Ascending aorta (tissue), 2 donors: ENCODE data around the gene UACA. TPM values are rescaled to one million over a fixed set of nuclear protein-coding genes. Genes with fewer than 3 reads are reported as not detected.

Source experiments
- DNase-seq, 2 donors: peaks; one replicate each; pipeline ENCODE4 v3.0.0-alpha.2; 2019; ENCODE audit warnings: low spot score in 2 of 2
- H3K27ac ChIP-seq, 2 donors: fragments of 200-600 bp; sonication (generic); one replicate each; pipeline ENCODE4 v1.5.1; 2016 to 2017; ENCODE audit warnings: mild to moderate bottlenecking in 1 of 2
- H3K27me3 ChIP-seq: fragments of 200-600 bp; sonication (generic); one replicate; pipeline ENCODE4 v1.5.1; 2017
- H3K36me3 ChIP-seq, 2 donors: fragments of 200-600 bp; sonication (generic); one replicate each; pipeline ENCODE4 v1.5.1; 2016
- H3K4me1 ChIP-seq, 2 donors: fragments of 200-600 bp; sonication (generic); one replicate each; pipeline ENCODE4 v1.5.1; 2016 to 2017; ENCODE audit warnings: mild to moderate bottlenecking in 1 of 2
- H3K4me3 ChIP-seq, 2 donors: fragments of 200-600 bp; sonication (generic); one replicate each; pipeline ENCODE4 v1.5.1; 2016 to 2017; ENCODE audit warnings: mild to moderate bottlenecking in 1 of 2
- H3K9me3 ChIP-seq, 2 donors: fragments of 200-600 bp; sonication (generic); one replicate each; pipeline ENCODE4 v1.5.1; 2016
- intact Hi-C: fragments of 100-400 bp; cut with DNase I; formaldehyde crosslinking; loops from one replicate; pipeline ENCODE4 v1.15.1; 2023
- total RNA-seq: library from RNA; depleted of rRNA; stranded (reverse); fragments of >200 nt; gene quantifications from one replicate; pipeline ENCODE4 v1.1.0, GENCODE V29; 2016
- TF ChIP-seq, protein P1 (sequence below), 3 experiments: fragments of 200-600 bp in 2 of 3; fragments of 450-650 bp in 1 of 3; sonication (generic) in 2 of 3; IDR thresholded peaks; one replicate each; pipeline ENCODE4 v1.5.1; 2016 to 2019; ENCODE audit warnings: antibody characterized with exemption in 3 of 3, mild to moderate bottlenecking in 1 of 3, moderate library complexity in 1 of 3

UACA gene
- total RNA-seq, 1 donor from 2014 or later: 34.0 TPM

DNA sequence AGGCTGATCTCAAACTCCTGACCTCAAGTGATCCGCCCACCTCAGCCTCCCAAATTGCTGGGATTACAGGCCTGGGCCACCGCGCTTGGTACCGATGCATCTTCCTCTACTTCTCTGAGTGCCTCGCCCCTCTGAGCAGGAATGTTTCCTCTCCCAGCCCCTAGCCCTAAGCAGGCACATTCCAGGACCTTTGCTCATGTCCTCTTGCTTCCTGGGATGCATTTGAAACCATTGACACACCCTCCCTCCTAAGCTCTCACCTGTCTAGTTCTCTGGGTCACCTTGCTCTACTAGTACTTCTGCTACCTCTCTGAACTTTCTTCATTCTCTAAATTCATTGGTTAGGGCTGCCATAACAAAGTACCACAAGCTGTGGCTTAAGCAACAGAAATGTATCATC, 17.9 kb upstream of the UACA start:
- TF ChIP-seq, protein P1, sequence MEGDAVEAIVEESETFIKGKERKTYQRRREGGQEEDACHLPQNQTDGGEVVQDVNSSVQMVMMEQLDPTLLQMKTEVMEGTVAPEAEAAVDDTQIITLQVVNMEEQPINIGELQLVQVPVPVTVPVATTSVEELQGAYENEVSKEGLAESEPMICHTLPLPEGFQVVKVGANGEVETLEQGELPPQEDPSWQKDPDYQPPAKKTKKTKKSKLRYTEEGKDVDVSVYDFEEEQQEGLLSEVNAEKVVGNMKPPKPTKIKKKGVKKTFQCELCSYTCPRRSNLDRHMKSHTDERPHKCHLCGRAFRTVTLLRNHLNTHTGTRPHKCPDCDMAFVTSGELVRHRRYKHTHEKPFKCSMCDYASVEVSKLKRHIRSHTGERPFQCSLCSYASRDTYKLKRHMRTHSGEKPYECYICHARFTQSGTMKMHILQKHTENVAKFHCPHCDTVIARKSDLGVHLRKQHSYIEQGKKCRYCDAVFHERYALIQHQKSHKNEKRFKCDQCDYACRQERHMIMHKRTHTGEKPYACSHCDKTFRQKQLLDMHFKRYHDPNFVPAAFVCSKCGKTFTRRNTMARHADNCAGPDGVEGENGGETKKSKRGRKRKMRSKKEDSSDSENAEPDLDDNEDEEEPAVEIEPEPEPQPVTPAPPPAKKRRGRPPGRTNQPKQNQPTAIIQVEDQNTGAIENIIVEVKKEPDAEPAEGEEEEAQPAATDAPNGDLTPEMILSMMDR (IDR thresholded peaks at IDR 0.05): no peak
- intact Hi-C loops: no loop called here
- Histone ChIP-seq H3K27ac (no peak overlapping the region), H3K27me3 (no peaks in the 10 kb centered on the region), H3K4me1 (no peaks in the 10 kb centered on the region), H3K9me3 (no peaks in the 10 kb centered on the region), H3K36me3 (no peaks in the 10 kb centered on the region), H3K4me3 (no peak overlapping the region)
- no peak for DNase-seq

DNA sequence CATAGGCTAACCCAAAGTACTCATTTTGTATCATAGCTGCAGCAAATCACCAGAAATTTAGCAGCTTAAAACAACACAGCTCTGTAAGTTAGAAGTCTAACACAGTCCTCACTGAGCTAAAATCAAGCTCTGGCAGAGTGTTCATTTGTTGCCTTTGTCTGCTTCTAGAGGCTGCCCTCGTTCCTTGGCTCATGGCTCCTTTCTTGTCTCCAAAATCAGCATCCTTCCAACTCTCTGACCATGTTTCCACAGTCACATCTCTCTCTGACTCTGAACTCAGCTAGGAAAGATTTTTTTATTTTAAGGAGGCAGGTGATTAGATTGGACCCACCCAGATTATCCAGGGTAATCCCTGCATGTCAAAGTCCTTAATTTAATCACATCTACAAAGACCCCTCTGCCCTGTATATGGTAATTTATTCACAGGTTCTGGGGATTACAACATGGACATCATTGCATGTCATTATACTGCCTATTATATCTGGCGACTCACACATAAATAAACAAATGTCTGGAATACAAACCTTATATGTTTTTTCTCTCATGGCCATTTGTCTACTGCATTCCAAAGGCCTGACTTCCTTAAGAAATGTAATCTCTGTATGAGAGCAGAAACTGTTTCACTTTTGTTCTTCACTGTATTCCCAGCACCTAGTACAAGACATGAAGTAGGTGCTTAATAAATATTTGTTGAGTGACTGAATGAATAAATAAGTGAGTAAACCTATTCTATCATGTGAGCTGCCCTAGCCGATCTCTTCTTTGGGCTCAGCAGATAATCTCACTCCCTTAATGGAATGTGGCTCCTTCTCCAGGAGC, 15.1 kb upstream of the UACA start:
- TF ChIP-seq, protein P1 (IDR thresholded peaks at IDR 0.05): no peak
- Histone ChIP-seq H3K27ac (peak overlapping the region; percentile 1 to 47), H3K4me1 (peaks cover 0 to 4% of the 10 kb centered on the region in 2 donors), H3K27me3 (no peaks in the 10 kb centered on the region), H3K36me3 (no peaks in the 10 kb centered on the region), H3K4me3 (no peak overlapping the region), H3K9me3 (no peaks in the 10 kb centered on the region)
- intact Hi-C loops: no loop called here
- no peak for DNase-seq

DNA sequence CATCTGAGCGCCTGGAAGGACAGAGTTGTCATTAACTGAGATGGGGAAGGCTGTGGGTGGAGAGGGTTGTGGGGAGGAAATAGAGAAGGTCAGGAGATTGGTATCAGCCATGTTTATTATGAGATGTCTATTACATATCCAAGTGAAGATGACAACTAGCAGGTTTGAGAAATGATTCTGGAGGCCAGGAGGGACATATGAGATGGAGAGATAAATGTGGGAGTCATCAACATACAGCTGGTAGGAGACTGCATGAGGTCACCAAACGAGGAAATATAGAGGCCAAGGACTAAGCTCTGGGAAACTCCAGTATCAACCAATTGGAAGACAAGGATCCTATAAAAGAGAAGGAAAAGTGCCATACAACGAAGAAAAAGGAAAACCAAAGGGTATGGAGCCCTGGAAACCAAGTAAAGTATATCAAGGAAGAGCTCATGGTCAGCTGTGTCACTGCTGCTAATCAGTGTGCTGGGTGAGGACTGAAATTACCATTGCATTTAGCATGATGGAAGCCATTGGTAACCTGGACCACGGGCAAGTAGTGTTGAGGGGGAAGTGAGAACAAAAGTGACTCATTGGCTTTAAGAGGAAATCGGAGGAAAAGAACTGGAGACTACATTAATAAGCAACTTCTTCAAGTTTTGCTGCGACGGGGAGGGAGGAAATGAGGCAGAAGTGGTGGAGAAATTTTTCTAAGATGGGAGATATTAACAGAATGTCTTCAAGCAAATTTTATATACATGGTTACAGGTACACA, 14.0 kb upstream of the UACA start:
- Histone ChIP-seq H3K36me3 (no peaks in the 10 kb centered on the region), H3K4me3 (no peak overlapping the region), H3K27ac (no peak overlapping the region), H3K4me1 (peaks cover 0 to 4% of the 10 kb centered on the region in 2 donors), H3K27me3 (no peaks in the 10 kb centered on the region), H3K9me3 (no peaks in the 10 kb centered on the region)
- TF ChIP-seq, protein P1 (IDR thresholded peaks at IDR 0.05): no peak
- DNase-seq: no peak
- intact Hi-C loops: no loop called here

DNA sequence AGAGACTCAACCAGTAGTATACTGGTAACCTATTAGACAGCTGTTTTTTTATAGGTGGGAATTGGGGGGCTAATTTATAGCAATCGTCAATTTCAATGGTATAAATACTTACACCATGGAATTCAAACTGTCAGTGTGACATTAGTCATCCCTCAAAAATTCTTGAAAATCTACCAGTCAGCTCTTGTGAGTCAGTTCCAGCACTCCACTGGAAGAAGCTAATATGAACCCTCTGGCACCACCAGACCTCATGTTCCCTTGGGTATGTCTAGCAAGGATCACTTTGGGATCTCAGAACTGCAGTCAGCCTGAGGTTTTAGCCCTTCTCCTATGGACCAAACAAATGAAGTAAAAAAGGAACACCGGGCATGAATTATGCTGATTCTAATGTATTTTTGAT, 11.8 kb upstream of the UACA start:
- H3K4me1 ChIP-seq: peaks cover 0 to 4% of the 10 kb centered on the region in 2 donors
- TF ChIP-seq, protein P1 (IDR thresholded peaks at IDR 0.05): no peak
- H3K4me3 ChIP-seq: no peak overlapping the region
- intact Hi-C loops: no loop called here
- no peaks in the 10 kb centered on the region for H3K9me3 ChIP-seq
- H3K27me3 ChIP-seq: no peaks in the 10 kb centered on the region
- DNase-seq: no peak
- H3K27ac ChIP-seq: peak overlapping the region; percentile 20 to 31
- no peaks in the 10 kb centered on the region for H3K36me3 ChIP-seq

DNA sequence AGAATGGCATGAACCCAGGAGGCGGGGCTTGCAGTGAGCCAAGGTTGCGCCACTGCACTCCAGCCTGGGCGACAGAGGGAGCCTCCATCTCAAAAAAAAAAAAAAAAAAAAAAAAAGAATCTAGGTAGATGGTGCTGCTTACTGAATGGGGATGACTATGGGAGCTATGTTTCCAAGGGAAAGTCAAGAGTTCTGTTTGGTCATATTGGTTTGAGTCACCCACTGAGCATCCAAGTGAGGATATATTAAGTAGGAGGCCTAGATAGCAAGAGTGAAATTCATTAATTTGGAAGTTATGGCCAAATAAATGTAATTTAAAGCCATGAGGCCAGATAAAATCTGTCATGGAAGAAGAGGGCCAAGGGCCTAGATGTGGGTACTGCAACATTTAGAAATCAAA, 9.0 kb upstream of the UACA start:
- H3K27me3 ChIP-seq: no peaks in the 10 kb centered on the region
- TF ChIP-seq, protein P1 (IDR thresholded peaks at IDR 0.05): no peak
- no peaks in the 10 kb centered on the region for H3K9me3 ChIP-seq
- peaks cover 0 to 4% of the 10 kb centered on the region in 2 donors for H3K4me1 ChIP-seq
- H3K27ac ChIP-seq: peak overlapping the region; percentile 10 to 52
- intact Hi-C loops: no loop called here
- H3K36me3 ChIP-seq: no peaks in the 10 kb centered on the region
- H3K4me3 ChIP-seq: no peak overlapping the region
- DNase-seq: no peak
